ENCODE measurements around the gene POT1.
A peak's percentile ranks its signal among the peaks of the same experiment; 100 is the strongest.

Gene POT1

DNA sequence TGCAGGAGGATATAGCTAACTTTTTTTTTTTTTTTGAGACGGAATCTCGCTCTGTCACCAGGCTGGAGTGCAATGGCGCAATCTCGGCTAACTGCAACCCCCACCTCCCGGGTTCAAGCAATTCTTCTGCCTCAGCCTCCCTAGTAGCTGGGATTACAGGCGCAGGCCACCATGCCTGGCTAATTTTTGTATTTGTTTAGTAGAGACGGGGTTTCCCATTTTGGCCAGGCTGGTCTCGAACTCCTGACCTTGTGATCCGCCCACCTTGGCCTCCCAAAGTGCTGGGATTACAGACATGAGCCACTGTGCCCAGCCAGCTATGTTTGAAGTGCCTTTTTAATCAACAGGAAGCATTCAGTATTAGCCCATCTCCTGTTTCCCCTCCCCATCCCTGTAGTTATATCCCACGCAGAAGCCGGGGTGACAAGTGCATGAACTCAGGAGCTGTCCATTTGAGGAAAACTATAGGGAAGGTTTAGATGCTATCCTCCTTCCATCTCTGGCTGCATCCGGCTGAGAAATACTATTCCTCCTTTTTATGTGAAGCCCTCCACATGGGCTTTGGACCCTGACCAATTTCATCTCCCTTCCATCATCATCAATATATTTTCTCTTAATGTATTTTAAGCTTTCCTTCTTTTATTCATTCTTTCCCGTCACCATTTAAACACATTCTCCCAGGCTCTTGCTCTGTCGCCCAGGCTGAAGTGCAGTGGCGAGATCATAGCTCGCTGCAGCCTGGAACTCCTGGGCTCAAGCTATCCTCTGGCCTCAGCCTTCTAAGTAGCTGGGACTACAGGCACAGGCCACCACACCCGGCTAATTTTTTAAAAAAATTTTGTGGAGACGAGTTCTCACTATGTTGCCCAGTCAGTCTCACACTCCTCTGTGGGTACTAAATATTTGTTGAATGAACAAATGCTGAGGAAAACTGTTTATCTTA lies 1.3 kb upstream of the POT1 start:
- H3K4me3 ChIP-seq (ENCODE audit: low read length), result no peak overlapping the region
- TF ChIP-seq, protein P1, sequence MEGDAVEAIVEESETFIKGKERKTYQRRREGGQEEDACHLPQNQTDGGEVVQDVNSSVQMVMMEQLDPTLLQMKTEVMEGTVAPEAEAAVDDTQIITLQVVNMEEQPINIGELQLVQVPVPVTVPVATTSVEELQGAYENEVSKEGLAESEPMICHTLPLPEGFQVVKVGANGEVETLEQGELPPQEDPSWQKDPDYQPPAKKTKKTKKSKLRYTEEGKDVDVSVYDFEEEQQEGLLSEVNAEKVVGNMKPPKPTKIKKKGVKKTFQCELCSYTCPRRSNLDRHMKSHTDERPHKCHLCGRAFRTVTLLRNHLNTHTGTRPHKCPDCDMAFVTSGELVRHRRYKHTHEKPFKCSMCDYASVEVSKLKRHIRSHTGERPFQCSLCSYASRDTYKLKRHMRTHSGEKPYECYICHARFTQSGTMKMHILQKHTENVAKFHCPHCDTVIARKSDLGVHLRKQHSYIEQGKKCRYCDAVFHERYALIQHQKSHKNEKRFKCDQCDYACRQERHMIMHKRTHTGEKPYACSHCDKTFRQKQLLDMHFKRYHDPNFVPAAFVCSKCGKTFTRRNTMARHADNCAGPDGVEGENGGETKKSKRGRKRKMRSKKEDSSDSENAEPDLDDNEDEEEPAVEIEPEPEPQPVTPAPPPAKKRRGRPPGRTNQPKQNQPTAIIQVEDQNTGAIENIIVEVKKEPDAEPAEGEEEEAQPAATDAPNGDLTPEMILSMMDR (IDR thresholded peaks at IDR 0.05; ENCODE audit: insufficient read depth, low read depth, low read length, missing control alignments), result no peak
- no peak for DNase-seq (ENCODE audit: low read depth)

DNA sequence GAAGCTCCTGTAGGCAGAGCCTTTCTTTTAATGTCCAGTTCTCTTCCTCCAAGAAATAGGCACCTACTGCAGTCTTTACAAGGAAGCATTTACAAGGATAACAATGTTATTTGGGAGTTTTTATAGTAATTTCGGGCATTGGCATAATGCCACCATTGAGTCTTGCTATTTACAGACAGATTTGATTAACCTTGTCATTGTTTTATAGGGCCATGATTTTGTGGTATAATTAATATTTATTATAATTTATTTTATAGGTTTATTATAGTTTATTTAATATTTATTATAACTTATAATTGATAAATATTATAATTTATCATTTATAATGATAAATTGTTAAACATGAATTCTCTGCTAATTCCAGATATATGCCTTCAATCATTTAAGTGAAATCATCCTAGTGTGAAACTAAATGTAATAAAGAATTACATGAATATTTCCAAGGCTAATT lies 573 bp upstream of the POT1 start:
- TF ChIP-seq, protein P1 (IDR thresholded peaks at IDR 0.05; ENCODE audit: insufficient read depth, low read depth, low read length, missing control alignments), result no peak
- no peak for DNase-seq (ENCODE audit: low read depth)
- peak overlapping the region; percentile 82 for H3K4me3 ChIP-seq (ENCODE audit: low read length)

DNA sequence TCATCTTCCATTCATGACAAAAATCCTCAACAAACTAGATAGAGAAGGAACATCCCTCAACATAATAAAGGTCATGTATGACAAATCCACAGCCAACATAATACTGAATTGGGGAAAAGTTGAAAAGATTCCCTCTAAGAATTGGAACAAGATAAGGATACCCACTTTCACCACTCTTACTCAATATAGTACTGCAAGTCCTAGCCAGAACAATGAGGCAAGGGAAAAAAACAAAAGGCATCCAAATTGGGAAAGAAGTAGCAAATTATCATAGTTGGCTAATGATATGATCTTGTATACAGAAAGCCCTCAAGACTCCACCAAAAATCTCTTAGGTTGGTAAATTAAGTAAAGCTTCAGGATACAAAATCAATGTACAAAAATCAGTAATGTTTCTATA lies 4.7 kb downstream of the POT1 start:
- H3K4me3 ChIP-seq (ENCODE audit: low read length), result no peak overlapping the region
- TF ChIP-seq, protein P1 (IDR thresholded peaks at IDR 0.05; ENCODE audit: insufficient read depth, low read depth, low read length, missing control alignments), result no peak
- no peak for DNase-seq (ENCODE audit: low read depth)

DNA sequence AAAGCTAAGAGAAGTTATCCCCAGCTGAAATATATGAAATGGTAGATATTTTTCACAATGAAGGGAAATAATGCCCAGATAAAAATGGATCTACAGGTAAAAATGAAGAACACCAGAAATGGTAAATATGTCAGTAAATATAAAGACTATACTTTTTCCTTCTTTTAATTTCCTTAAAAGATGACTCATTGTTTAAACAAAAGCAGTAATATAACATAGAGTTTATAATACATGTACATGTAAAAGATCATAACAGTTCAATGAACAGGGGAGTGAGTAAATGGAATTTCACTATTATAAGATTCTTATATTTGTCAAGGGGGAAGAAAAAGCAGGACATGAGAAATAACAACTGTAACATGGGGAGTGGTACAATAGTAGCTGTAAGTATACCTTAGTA lies 7.4 kb downstream of the POT1 start:
- TF ChIP-seq, protein P1 (IDR thresholded peaks at IDR 0.05; ENCODE audit: insufficient read depth, low read depth, low read length, missing control alignments), result no peak
- DNase-seq (ENCODE audit: low read depth), result no peak
- no peak overlapping the region for H3K4me3 ChIP-seq (ENCODE audit: low read length)

DNA sequence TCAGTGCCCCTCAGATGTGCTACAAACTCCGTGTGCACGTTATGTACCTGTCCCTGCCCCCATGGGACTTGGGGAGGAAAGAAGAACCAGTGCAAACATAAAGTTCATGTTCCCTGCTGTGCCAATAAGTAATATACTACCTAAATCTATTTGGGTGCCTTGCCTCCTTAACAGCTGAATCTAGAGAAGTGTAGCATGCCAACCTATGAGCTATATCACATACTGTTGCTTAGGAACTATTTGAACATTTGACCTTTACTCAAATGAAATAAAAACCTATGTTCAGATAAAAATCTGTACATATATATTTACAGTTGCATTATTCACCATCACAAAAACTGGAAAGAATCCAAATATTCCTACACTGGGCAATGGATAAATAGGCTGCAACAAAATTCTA lies 9.8 kb downstream of the POT1 start:
- TF ChIP-seq, protein P1 (IDR thresholded peaks at IDR 0.05; ENCODE audit: insufficient read depth, low read depth, low read length, missing control alignments), result no peak
- DNase-seq (ENCODE audit: low read depth), result no peak
- H3K4me3 ChIP-seq (ENCODE audit: low read length), result no peak overlapping the region

DNA sequence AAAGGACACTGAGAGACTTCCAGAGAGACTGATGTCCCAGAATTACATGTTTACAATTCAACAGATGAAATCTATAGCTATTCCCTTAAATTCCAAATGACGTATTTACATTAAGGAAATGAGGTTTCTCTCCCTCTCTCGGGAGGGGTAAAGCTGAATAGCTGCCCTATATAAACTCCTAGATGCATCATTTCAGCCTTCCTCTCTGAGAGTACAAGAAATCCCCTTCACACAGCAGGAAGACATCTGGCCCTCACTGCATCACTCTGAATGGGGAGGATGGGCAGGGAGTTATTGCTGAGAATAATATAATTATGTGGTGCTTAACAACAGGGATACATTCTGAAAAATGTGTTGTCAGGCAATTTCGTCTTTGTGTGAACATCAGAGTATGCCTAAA lies 11.0 kb downstream of the POT1 start:
- TF ChIP-seq, protein P1 (IDR thresholded peaks at IDR 0.05; ENCODE audit: insufficient read depth, low read depth, low read length, missing control alignments), result no peak
- no peak for DNase-seq (ENCODE audit: low read depth)
- H3K4me3 ChIP-seq (ENCODE audit: low read length), result no peak overlapping the region
